Erythroblast (primary cell): ENCODE data around the gene U2AF2.

Experiments used
- GATA1 ChIP-seq: IDR thresholded peaks from 2 replicates; pipeline ENCODE4 v1.6.1; 2011; ENCODE audit warnings: low read depth, mild to moderate bottlenecking, control low read depth, low read length, moderate library complexity
- POLR2A ChIP-seq: IDR thresholded peaks from 2 replicates; pipeline ENCODE4 v1.6.1; 2011; ENCODE audit warnings: mild to moderate bottlenecking, low read length

DNA sequence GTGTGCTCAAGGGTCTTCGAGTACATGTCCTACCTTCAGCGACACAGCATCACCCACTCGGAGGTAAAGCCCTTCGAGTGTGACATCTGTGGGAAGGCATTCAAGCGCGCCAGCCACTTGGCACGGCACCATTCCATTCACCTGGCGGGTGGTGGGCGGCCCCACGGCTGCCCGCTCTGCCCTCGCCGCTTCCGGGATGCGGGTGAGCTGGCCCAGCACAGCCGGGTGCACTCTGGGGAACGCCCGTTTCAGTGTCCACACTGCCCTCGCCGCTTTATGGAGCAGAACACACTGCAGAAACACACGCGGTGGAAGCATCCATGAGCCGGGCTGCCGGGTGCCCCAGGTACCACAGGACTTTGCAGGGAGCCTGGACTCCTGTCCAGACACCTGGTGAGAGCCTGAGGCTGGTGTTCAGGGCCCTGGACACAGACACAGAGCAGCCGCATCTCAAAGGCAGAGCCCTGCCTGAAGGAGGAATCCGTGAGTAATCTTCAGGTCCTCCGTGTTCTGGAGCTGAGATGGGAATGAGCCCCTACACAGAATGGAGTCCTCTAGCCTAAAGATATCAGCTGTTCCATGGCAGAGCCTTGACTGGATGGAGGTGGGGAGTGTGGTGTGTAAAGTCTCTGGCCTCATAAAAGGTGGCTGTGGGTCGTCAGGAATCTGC lies 9.9 kb upstream of the U2AF2 start:
- TF ChIP-seq POLR2A, result no peak
- TF ChIP-seq GATA1, result no peak
